ENCODE results near the gene RAPSN.
A peak's percentile ranks its signal among the peaks of the same experiment; 100 is the strongest.

The RAPSN gene

GRCh38 chr11:47431356-47432083 is 17.4 kb downstream of the RAPSN start:
- no peak for DNase-seq

- DNase-seq, result no peak
These were observed 18.4 kb downstream of the RAPSN start for GRCh38 chr11:47430524-47430923.

- DNase-seq, result peak; percentile 93
These were observed 22.6 kb downstream of the RAPSN start, which contains the start of gene PSMC3 for GRCh38 chr11:47426062-47426956. PSMC3 (minus strand) TSS chr11:47426439; CDS start chr11:47426279, 160 bp downstream.

GRCh38 chr11:47425611-47426010 is 23.3 kb downstream of the RAPSN start:
- no peak for DNase-seq

- no peak for DNase-seq
These were observed 30.3 kb downstream of the RAPSN start for GRCh38 chr11:47418454-47419259.

GRCh38 chr11:47417712-47418111 is 31.2 kb downstream of the RAPSN start:
- DNase-seq, result no peak

- DNase-seq, result no peak
These were observed 32.9 kb downstream of the RAPSN start for GRCh38 chr11:47415949-47416472.

- no peak for DNase-seq
These were observed 33.7 kb downstream of the RAPSN start for GRCh38 chr11:47415091-47415854.

GRCh38 chr11:47414685-47415070 is 34.3 kb downstream of the RAPSN start:
- DNase-seq, result no peak

GRCh38 chr11:47413908-47414684 is 34.8 kb downstream of the RAPSN start:
- DNase-seq, result no peak

- DNase-seq, result no peak
These were observed 35.6 kb downstream of the RAPSN start for GRCh38 chr11:47413351-47413750.

- DNase-seq, result no peak
These were observed 36.8 kb downstream of the RAPSN start for GRCh38 chr11:47411884-47412746.

- DNase-seq, result no peak
These were observed 38.3 kb downstream of the RAPSN start for GRCh38 chr11:47410370-47411264.

GRCh38 chr11:47409440-47410369 is 39.2 kb downstream of the RAPSN start:
- no peak for DNase-seq

- DNase-seq, result peak; percentile 17
These were observed 40.1 kb downstream of the RAPSN start for GRCh38 chr11:47408598-47409439.

GRCh38 chr11:47407746-47408590 is 41.0 kb downstream of the RAPSN start, which contains the start of gene SLC39A13:
SLC39A13 (plus strand) TSS chr11:47408590; CDS start chr11:47410095, 1,505 bp downstream.
- DNase-seq, result peak; percentile 82

Data from NCI-H446 treated with DMSO at 0.1 percent for 48 hours (cell line).